ENCODE results near the gene XAB2. TPM values are rescaled to one million over a fixed set of nuclear protein-coding genes. Genes with fewer than 3 reads are reported as not detected.

Gene XAB2
- total and polyA plus RNA-seq, 12 donors: 7.1 to 121 (median 44.3) TPM

DNA sequence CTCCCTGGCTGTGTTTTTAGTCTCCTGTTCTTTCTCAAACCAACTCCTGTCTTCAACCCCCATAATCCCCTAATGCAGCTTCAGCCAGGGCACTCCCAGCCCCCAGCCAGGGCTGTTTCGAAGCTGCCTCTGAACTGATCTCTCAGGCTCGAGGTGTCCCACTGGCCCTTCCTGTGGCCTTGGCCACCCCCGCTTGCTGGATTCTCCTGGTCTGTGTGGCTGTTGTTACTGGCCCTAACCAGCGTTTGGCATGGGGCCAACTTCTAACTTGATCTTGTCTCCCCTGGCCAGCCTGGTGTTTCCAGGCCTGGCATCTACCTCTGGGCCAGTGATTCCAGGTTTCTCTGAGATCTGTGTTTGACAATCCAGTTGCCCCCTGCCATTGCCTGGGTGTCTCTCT is 11.0 kb downstream of the XAB2 start:
- Histone ChIP-seq H3K4me3 (no peak overlapping the region), H3K9me3 (replicated peaks in 1 of 3) (no peaks in the 10 kb centered on the region), H3K36me3 (replicated peaks in 1 of 2) (peaks cover 0 to 39% of the 10 kb centered on the region in 2 donors), H3K4me1 (replicated peaks in 1 of 2) (peaks cover 9 to 18% of the 10 kb centered on the region in 2 donors), H3K27ac (peak overlapping the region in 4 of 5 donors; percentile 46 to 89 (median 84)), H3K27me3 (no peaks in the 10 kb centered on the region)
- 33 to 50% (median 41%) methylated on average over 4 of the region's 4 CpGs for WGBS, 4 donors
- peak; percentile 49 to 89 (median 85) for DNase-seq
- intact Hi-C loops (cut with DNase I): no loop called here
- TF ChIP-seq, protein P1, sequence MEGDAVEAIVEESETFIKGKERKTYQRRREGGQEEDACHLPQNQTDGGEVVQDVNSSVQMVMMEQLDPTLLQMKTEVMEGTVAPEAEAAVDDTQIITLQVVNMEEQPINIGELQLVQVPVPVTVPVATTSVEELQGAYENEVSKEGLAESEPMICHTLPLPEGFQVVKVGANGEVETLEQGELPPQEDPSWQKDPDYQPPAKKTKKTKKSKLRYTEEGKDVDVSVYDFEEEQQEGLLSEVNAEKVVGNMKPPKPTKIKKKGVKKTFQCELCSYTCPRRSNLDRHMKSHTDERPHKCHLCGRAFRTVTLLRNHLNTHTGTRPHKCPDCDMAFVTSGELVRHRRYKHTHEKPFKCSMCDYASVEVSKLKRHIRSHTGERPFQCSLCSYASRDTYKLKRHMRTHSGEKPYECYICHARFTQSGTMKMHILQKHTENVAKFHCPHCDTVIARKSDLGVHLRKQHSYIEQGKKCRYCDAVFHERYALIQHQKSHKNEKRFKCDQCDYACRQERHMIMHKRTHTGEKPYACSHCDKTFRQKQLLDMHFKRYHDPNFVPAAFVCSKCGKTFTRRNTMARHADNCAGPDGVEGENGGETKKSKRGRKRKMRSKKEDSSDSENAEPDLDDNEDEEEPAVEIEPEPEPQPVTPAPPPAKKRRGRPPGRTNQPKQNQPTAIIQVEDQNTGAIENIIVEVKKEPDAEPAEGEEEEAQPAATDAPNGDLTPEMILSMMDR (IDR thresholded peaks at IDR 0.05): no peak
- TF ChIP-seq POLR2A (IDR thresholded peaks at IDR 0.05): no peak

DNA sequence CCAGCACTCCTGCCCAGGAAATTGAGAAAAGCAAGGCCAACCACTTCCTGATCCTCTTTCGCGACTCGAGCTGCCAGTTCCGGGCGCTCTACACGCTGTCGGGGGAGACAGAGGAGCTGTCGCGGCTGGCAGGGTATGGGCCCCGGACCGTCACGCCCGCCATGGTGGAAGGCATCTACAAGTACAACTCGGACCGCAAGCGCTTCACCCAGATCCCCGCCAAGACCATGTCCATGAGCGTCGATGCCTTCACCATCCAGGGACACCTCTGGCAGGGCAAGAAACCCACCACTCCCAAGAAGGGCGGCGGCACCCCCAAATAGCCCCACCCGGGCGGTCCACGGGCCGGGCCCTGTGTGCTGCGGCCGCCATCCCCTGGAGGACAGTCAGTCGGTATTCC is 11.6 kb downstream of the XAB2 start:
- peaks cover 9 to 18% of the 10 kb centered on the region in 2 donors for H3K4me1 ChIP-seq (replicated peaks in 1 of 2)
- peaks cover 0 to 33% of the 10 kb centered on the region in 2 donors for H3K36me3 ChIP-seq (replicated peaks in 1 of 2)
- no peaks in the 10 kb centered on the region for H3K9me3 ChIP-seq (replicated peaks in 1 of 3)
- no peak overlapping the region for H3K4me3 ChIP-seq
- WGBS, 4 donors: 85 to 94% (median 92%) methylated on average over 20 to 28 of the region's 28 CpGs
- H3K27me3 ChIP-seq: no peaks in the 10 kb centered on the region
- no peak for DNase-seq
- H3K27ac ChIP-seq: peak overlapping the region in 2 of 5 donors; percentile 83 to 89
- intact Hi-C loops (cut with DNase I): no loop called here
- no peak for TF ChIP-seq POLR2A (IDR thresholded peaks at IDR 0.05)
- TF ChIP-seq, protein P1 (IDR thresholded peaks at IDR 0.05): no peak

DNA sequence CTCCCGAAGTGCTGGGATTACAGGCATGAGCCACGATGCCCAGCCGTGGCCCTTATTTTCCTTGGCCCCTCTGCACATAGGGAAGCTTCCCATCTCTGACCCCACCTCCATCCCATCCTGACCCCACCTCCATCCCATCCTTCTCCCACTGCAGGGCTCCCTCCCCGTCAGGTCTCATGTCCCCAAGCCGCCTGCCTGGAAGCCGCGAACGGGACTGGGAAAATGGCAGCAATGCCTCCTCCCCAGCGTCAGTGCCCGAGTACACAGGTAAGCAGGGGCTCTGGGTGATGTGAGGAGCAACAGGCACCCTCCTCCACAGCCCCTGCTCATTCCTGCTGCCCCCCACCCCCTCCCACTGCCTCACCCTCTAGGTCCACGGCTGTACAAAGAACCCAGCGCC is 12.2 kb downstream of the XAB2 start:
- Histone ChIP-seq H3K4me1 (replicated peaks in 1 of 2) (peaks cover 9 to 18% of the 10 kb centered on the region in 2 donors), H3K4me3 (no peak overlapping the region), H3K36me3 (replicated peaks in 1 of 2) (peaks cover 0 to 28% of the 10 kb centered on the region in 2 donors), H3K27me3 (no peaks in the 10 kb centered on the region), H3K27ac (no peak overlapping the region), H3K9me3 (replicated peaks in 1 of 3) (no peaks in the 10 kb centered on the region)
- intact Hi-C loops (cut with DNase I): no loop called here
- 91 to 96% (median 94%) methylated on average over 10 to 12 of the region's 12 CpGs for WGBS, 4 donors
- no peak for TF ChIP-seq POLR2A (IDR thresholded peaks at IDR 0.05)
- TF ChIP-seq, protein P1 (IDR thresholded peaks at IDR 0.05): no peak
- no peak for DNase-seq

DNA sequence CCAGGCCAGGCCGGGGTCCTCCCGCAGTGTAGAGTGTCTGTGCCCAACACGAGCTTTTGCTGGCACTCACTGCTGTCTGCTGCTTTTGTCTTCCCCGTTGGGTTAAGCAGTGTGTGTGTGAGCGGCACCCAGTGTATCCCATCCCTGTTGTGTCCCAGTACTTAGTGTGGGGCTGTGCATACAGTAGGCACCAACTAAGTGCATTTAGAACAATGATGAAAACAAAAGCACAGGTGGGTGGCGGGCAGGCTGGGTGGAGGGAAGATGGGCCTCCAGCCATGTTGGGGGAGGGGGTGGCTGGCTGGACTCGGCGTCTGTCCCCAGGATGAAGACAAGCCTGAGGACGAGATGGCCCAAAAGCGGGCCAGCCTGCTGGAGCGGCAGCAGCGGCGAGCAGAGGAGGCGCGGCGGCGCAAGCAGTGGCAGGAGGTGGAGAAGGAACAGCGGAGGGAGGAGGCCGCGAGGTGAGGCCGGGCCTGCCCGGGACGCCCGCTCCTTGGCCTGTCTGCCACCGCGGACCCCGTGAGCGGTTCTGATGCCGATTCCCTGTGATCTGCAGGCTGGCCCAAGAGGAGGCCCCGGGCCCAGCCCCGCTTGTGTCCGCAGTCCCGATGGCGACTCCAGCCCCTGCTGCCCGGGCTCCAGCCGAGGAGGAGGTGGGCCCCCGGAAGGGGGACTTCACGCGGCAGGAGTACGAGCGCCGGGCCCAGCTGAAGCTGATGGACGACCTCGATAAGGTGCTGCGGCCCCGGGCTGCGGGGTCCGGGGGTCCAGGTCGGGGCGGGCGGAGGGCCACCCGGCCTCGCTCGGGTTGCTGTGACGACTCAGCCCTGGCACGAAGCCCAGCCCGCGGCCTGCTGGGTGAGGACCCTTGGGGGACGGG is 14.2 kb downstream of the XAB2 start:
- intact Hi-C loops (cut with DNase I): no loop called here
- no peak for TF ChIP-seq POLR2A (IDR thresholded peaks at IDR 0.05)
- TF ChIP-seq, protein P1 (IDR thresholded peaks at IDR 0.05): no peak
- DNase-seq: no peak
- peaks cover 0 to 7% of the 10 kb centered on the region in 2 donors for H3K36me3 ChIP-seq (replicated peaks in 1 of 2)
- no peak overlapping the region for H3K4me3 ChIP-seq
- no peaks in the 10 kb centered on the region for H3K9me3 ChIP-seq (replicated peaks in 1 of 3)
- WGBS, 4 donors: 75 to 88% (median 81%) methylated on average over 32 to 59 of the region's 59 CpGs
- peaks cover 9 to 18% of the 10 kb centered on the region in 2 donors for H3K4me1 ChIP-seq (replicated peaks in 1 of 2)
- no peak overlapping the region for H3K27ac ChIP-seq
- no peaks in the 10 kb centered on the region for H3K27me3 ChIP-seq

Measured in adrenal gland (tissue), 12 donors.